Osteocyte (in vitro differentiated cells): ENCODE measurements around the gene IQSEC1. TPM values are rescaled to one million over a fixed set of nuclear protein-coding genes. Genes with fewer than 3 reads are reported as not detected.

Experiments used
- DNase-seq: peaks from one replicate; pipeline ENCODE4 v3.0.0; 2021; ENCODE audit warnings: mixed read lengths; ENCODE audit not compliant: unreplicated experiment; ENCODE audit errors: extremely low spot score
- H3K27ac Mint-ChIP-seq: one replicate; pipeline ENCODE4 v1.8.0; 2021; ENCODE audit warnings: mild to moderate bottlenecking, mixed read lengths; ENCODE audit not compliant: unreplicated experiment
- H3K27me3 Mint-ChIP-seq: one replicate; pipeline ENCODE4 v1.8.0; 2021; ENCODE audit warnings: mixed read lengths; ENCODE audit not compliant: unreplicated experiment
- H3K36me3 Mint-ChIP-seq: one replicate; pipeline ENCODE4 v1.8.0; 2021; ENCODE audit warnings: mixed read lengths; ENCODE audit not compliant: unreplicated experiment
- H3K4me1 Mint-ChIP-seq: one replicate; pipeline ENCODE4 v1.8.0; 2021; ENCODE audit warnings: mixed read lengths; ENCODE audit not compliant: unreplicated experiment
- H3K4me3 Mint-ChIP-seq: one replicate; pipeline ENCODE4 v1.8.0; 2021; ENCODE audit warnings: mild to moderate bottlenecking, moderate library complexity, mixed read lengths; ENCODE audit not compliant: unreplicated experiment
- H3K9me3 Mint-ChIP-seq: one replicate; pipeline ENCODE4 v1.8.0; 2021; ENCODE audit warnings: mixed read lengths; ENCODE audit not compliant: unreplicated experiment
- total RNA-seq: library from RNA; stranded (reverse); gene quantifications from 2 replicates; pipeline ENCODE4 v1.2.1, GENCODE V29; 2021
- TF ChIP-seq, protein P1 (sequence below): fragments of 200-600 bp; sonication (generic); IDR thresholded peaks from 2 replicates; pipeline ENCODE4 v1.5.0; 2021; ENCODE audit warnings: antibody characterized with exemption, mild to moderate bottlenecking, moderate library complexity

Gene IQSEC1
- total RNA-seq, 1 donor from 2014 or later: 37.9 TPM

DNA sequence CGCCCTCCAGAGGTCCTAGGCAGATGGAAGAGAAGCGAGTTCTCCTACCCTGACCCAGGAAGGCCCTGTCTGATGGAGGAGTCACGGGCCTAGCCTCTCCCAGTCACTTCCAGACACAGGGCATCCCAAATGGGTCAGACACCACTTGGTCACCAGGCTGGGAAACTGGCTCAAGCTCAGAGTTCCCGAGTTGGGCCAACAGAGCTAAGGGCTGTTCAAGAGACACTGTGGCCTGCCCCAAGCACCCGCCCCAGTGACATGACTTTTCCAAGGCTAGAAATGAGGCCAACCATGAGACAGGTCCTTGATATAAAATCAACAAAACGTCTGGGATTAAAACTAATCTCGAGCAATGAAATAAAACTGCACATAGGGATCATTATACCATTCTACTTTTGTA, 113.8 kb downstream of the IQSEC1 start:
- no peak overlapping the region for H3K4me3 Mint-ChIP-seq
- H3K4me1 Mint-ChIP-seq: peaks cover 51% of the 10 kb centered on the region
- no peak for DNase-seq
- no peak overlapping the region for H3K27ac Mint-ChIP-seq
- no peaks in the 10 kb centered on the region for H3K36me3 Mint-ChIP-seq
- no peaks in the 10 kb centered on the region for H3K27me3 Mint-ChIP-seq
- TF ChIP-seq, protein P1, sequence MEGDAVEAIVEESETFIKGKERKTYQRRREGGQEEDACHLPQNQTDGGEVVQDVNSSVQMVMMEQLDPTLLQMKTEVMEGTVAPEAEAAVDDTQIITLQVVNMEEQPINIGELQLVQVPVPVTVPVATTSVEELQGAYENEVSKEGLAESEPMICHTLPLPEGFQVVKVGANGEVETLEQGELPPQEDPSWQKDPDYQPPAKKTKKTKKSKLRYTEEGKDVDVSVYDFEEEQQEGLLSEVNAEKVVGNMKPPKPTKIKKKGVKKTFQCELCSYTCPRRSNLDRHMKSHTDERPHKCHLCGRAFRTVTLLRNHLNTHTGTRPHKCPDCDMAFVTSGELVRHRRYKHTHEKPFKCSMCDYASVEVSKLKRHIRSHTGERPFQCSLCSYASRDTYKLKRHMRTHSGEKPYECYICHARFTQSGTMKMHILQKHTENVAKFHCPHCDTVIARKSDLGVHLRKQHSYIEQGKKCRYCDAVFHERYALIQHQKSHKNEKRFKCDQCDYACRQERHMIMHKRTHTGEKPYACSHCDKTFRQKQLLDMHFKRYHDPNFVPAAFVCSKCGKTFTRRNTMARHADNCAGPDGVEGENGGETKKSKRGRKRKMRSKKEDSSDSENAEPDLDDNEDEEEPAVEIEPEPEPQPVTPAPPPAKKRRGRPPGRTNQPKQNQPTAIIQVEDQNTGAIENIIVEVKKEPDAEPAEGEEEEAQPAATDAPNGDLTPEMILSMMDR: no peak
- no peaks in the 10 kb centered on the region for H3K9me3 Mint-ChIP-seq

DNA sequence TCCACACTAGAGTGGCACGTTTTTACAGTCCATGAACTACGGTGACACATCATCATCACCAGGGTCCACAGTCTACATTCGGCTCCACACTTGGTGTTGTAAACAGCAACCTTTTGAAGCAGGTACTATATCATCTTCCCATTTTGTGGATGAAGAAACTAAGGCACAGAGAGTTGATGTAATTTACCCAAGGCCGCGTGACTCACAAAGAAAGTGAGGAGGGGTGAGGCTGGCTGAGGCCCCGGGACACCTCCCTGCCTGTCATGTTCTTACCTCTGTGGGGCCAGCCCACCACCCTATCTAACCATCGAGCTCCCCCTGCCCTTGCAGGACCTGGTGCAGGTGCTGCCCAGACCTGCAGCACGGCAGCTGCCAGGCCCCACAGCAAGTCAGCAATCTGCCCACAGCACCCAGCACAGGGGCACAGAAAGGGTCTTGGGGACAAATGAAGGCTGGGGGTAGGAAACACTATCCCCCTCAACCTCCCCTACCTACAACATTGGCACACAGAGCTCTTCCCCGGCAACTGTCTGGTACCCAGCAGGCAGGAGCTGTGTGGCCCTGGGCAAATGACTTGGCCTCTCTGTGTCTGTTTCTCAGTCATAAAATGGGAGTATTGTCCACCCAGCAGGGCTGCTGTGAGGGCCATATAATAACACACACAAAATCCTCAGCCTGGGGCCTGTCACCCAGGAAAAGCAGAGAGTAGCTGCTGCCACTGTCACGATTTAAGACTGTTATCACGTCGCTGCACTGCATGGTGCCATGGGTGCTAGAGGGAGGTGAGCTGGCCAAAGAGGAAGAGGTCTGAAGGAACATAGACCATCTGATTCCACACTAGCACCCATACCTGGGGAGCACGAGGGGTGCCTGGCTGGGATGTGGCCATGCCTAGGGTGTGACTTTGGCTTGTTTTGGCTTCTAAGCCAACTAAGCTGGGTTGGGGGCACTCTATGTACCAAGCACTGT, 115.1 kb downstream of the IQSEC1 start:
- H3K4me3 Mint-ChIP-seq: no peak overlapping the region
- TF ChIP-seq, protein P1: no peak
- H3K27ac Mint-ChIP-seq: peak overlapping the region; percentile 74
- no peaks in the 10 kb centered on the region for H3K9me3 Mint-ChIP-seq
- no peaks in the 10 kb centered on the region for H3K36me3 Mint-ChIP-seq
- no peaks in the 10 kb centered on the region for H3K27me3 Mint-ChIP-seq
- H3K4me1 Mint-ChIP-seq: peaks cover 59% of the 10 kb centered on the region
- DNase-seq: no peak

DNA sequence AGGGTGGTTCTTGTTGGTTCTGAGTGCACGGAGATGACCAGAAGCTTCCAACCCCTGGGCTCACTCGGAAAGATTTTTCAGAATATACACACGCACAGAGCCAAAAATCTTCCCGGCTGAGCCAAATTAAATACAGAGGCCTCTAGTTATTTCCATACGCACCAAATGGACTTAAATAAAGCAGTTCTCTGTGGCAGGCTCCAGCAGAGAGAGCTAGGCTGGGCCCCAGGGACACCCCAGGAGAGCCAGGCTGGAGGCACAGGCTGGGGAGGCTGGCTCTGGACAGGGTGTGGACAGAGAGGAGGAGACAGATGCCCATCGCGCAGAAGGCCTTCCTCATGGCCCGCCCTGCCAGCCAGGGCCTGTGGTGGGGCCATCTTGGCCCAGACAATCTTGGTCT, 115.9 kb downstream of the IQSEC1 start:
- Mint-ChIP-seq H3K9me3 (no peaks in the 10 kb centered on the region), H3K36me3 (no peaks in the 10 kb centered on the region), H3K27me3 (no peaks in the 10 kb centered on the region), H3K4me3 (no peak overlapping the region), H3K4me1 (peaks cover 65% of the 10 kb centered on the region), H3K27ac (peak overlapping the region; percentile 74)
- DNase-seq: no peak
- TF ChIP-seq, protein P1: no peak

DNA sequence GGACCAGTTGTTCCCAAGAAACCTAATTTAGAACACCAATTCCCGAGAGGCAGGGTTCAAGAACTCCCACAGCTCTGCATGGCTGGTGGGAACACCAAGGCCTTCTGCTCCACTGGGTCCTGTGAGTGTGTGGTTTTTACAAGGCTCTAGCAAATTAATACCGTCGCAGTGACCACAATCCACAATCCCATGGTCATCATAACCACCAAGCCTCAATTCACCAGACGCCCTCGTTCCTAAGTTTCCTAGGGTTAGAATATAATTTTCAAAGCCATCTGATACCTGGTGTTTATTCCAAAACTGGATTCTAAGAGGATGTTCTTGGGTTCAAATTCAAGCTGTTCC, 116.9 kb downstream of the IQSEC1 start:
- Mint-ChIP-seq H3K27ac (peak overlapping the region; percentile 91), H3K27me3 (no peaks in the 10 kb centered on the region), H3K4me3 (no peak overlapping the region), H3K9me3 (no peaks in the 10 kb centered on the region), H3K4me1 (peaks cover 73% of the 10 kb centered on the region), H3K36me3 (no peaks in the 10 kb centered on the region)
- no peak for DNase-seq
- TF ChIP-seq, protein P1: no peak

DNA sequence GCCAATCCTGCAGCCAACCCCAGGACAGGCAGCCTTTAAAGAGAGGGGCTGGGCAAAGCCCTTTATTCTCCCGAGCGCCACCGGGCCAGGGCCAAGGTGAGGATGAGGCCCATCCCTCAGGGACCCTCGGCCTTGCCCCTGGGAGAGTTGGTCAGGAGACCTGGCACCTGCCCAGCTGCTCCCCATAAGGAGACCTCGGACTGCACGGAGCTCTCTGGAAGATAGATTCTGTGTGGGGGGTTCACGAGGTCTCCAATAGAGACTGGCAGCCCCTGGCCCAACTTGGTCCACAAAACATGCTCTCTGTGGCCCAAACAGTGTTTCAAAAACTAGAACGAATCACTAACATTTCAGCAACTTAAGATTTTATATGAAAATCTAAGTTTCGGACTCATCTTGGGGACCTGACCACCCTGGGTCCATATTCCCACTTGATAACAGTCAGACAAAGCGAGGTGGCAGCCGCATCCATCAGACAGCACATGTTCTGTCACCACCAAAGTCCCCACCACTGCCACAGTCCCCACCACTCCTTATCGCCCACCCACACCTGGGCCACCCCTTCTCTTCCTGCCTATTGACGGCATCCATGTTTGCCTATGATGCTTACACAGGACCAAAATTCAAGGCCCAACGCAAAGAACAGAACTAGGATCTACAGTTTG, 117.4 kb downstream of the IQSEC1 start:
- TF ChIP-seq, protein P1: no peak
- Mint-ChIP-seq H3K36me3 (no peaks in the 10 kb centered on the region), H3K4me1 (peaks cover 74% of the 10 kb centered on the region), H3K27me3 (no peaks in the 10 kb centered on the region), H3K4me3 (no peak overlapping the region), H3K9me3 (no peaks in the 10 kb centered on the region), H3K27ac (peak overlapping the region; percentile 91)
- no peak for DNase-seq
